SW480 (cell line): Measurements from ENCODE around the gene USP54.
A peak's percentile ranks its signal among the peaks of the same experiment; 100 is the strongest.
"Not testable (repeated sequence)": the region's sequence is repeated elsewhere in the genome, so short reads cannot be mapped to it uniquely, and the experiment has no call there.

Experiments
- DNase-seq: peaks from one replicate; pipeline ENCODE4 v3.0.0-alpha.2; 2016; ENCODE audit warnings: low spot score

Gene USP54, protein sequence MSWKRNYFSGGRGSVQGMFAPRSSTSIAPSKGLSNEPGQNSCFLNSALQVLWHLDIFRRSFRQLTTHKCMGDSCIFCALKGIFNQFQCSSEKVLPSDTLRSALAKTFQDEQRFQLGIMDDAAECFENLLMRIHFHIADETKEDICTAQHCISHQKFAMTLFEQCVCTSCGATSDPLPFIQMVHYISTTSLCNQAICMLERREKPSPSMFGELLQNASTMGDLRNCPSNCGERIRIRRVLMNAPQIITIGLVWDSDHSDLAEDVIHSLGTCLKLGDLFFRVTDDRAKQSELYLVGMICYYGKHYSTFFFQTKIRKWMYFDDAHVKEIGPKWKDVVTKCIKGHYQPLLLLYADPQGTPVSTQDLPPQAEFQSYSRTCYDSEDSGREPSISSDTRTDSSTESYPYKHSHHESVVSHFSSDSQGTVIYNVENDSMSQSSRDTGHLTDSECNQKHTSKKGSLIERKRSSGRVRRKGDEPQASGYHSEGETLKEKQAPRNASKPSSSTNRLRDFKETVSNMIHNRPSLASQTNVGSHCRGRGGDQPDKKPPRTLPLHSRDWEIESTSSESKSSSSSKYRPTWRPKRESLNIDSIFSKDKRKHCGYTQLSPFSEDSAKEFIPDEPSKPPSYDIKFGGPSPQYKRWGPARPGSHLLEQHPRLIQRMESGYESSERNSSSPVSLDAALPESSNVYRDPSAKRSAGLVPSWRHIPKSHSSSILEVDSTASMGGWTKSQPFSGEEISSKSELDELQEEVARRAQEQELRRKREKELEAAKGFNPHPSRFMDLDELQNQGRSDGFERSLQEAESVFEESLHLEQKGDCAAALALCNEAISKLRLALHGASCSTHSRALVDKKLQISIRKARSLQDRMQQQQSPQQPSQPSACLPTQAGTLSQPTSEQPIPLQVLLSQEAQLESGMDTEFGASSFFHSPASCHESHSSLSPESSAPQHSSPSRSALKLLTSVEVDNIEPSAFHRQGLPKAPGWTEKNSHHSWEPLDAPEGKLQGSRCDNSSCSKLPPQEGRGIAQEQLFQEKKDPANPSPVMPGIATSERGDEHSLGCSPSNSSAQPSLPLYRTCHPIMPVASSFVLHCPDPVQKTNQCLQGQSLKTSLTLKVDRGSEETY (N-terminal part only)

GRCh38 chr10:73590881-73591799 lies at the start of gene USP54:
TSS of gene USP54 (minus strand) at chr10:73591342. CDS start at chr10:73575658, 15,684 bp downstream.
- DNase-seq, result peak; percentile 86

DNA sequence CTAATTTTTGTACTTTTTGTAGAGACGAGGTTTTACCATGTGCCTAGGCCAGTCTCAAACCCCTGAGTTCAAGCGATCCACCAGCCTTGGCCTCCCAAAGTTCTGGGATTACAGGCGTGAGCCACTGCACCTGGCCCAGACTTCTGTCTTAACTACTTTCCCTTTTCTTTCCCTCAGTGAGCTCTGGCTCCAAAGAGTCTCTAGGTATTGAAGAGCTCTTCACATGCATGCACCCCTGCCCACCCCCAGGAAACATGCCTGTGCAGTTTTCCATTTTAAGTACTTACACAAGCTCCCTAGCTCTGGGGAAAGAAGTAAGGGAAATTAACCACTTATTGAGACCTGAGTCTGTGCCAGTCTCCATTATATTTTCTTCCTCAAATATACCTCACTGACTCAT lies 48.1 kb upstream of the USP54 start:
- DNase-seq, result no peak

GRCh38 chr10:73635781-73636180 lies 44.6 kb upstream of the USP54 start:
- no peak for DNase-seq

DNA sequence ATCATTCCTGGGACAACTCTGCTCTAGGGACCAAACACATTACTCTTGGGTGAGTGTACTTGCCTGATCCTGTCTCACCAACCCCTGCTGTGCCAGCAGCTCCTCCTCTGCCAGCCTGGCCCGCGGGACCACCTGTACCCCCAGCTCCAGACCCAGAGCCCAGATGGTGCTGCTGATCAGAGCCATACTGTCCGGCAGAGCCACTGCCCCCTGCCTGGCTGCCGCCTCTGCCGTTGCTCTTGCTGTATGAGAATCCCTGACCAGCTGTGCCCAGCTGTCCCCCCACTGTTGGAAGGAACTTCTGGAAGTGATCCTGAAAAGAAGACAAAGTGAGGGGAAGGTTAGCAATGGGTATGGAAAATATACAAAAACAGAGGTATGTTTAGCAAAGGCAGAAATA lies 43.3 kb upstream of the USP54 start:
- DNase-seq, result no peak

GRCh38 chr10:73629165-73629564 lies 38.0 kb upstream of the USP54 start:
- DNase-seq, result no peak

DNA sequence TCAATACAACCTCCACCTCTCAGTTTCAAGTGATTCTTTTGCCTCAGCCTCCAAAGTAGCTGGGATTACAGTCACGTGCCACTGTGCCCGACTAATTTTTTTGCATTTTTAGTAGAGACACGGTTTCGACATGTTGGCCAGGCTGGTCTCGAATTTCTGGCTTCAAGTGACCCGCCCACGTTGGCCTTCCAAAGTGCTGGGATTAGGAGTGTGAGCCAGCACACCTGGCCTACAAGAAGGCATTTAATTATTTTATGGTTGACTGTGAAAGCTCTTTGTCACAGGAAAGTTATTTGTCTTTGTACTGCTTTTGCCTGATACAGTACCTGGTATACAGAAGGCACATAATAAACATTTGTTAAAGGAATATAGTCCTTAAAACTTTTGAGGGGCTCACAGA lies 37.3 kb upstream of the USP54 start:
- DNase-seq, result peak; percentile 32

DNA sequence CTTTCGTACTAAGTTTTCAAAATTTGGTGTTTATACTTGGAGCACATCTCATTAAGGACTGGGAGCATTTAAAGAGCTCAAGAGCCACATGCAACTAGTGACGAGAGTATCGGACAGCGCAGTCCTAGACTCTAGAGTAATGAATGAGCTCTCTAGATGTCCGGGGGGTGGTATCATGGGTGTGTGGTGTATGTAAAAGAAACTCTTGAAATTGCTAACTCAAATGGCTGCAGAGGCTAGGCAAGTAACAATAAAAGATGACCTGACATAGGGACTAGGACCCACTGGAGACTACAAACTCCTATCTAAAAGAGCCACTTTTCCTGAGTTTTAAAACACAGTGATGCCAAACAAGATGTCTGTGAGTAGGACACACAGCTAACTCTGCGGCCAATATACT lies 36.2 kb upstream of the USP54 start:
- no peak for DNase-seq

DNA sequence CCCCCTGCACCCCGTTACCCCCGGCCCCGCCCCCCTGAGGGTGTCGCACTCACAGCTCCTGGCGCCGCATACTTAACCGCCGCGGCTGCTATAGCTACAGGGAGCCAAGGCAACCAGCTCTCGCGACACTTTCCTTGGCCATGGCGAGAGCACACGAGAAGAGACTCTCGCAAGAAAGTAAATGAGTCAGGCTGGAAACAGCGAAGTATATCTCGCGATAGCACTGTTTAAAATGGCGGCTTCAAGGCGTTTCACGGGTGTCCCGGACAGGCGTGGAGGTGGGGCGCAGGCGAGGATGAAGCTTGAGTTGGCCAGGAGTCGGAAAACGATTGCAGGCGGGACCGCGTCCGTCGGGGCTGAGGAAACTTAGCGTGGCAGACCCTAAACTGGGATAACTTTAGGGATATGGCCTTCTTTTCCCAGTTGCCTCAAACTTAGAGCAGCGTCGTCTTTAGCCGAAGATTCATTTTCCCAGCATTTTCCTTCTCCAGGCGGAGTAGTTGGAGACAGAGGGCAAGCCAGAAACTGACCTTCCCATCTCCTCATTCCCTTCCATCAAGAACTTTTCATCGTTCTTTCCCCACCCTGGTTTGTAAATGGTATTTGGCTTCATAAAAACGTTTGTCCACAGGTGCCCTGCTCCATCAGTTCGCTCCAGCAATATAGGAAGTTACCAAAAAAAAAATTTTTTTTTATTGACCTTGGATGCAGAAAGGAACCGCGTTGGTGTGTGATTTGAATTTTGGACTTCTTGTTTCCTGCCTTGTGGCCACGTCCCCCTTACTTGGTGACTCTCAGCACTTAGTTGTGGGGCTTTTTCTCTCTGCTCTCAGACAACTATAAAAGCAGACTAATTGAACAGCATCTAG lies 35.0 kb upstream of the USP54 start:
- peak; percentile 96 for DNase-seq

DNA sequence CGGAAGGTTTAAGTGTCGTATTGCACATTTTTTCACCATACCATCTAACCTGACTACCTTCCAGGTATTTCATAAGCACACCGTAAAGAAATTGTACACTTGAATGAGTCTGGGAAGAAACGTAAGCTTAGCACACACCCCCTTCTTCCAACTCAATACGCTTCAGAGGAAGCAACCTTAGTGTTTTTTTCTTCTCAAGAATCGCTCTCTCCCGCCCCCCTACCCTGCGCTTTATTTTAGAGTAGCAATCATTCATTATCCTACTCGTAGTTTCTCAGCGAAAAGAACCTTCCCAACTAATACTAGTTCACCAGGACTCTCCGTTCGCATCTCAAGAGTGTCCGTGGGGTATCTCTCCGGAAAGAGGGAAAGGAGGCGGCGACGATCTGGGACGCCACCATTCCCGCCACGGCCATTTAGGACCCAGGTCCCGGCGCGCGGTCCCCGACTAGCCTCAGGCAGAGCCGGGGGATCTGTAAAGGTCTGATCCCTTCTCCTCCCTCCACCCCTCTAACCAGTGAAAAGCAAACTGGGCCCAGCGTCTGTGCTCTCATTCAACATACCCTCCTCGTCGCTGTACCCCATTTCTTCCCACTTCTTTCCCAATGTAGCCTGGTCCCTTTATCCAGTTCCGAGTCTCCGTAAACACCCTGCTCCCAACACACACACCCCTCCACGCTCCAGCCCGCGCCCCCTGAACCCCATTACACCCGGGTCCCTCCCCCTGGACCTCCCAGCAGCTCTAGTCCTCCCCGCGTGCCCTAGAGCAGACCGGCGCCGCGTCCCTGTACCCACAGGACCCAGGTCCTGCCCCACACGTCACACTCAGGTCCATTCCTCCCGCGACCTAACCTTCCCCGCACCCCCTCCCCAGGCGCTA lies 34.1 kb upstream of the USP54 start:
- peak; percentile 59 for DNase-seq

DNA sequence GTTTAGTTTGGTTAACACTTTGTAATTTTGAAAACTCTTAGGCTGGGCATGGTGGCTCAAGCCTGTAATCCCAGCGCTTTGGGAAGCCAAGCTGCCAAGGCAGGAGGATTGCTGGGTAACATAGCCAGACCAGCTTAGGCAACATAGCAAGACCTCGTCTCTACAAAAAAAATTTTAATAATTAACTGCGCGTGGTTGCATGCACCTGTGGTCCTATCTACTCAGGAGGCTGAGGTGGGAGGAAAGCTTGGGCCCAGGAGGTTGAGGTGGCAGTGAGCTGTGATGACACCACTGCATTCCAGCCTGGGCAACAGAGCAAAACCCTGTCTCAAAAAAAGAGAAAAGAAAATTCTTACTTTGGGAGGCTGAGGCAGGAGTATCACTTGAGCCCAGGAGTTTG lies 31.9 kb upstream of the USP54 start:
- no peak for DNase-seq

DNA sequence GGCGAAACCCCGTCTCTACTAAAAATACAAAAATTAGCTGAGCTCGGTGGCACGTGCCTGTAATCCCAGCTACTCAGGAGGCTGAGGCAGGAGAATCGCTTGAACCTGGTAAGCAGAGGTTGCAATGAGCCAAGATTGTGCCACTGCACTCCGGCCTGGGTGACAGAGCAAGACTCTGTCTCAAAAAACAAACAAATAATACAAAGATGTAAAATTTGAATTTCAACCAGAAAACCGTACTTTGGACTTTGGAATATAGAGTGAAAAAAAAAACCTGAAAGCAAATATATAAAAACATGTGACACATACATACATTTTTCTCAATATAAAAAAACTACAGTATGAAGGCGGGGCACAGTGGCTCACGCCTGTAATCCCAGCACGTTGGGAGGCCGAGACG lies 29.8 kb upstream of the USP54 start:
- DNase-seq, result not testable (repeated sequence)

- DNase-seq, result not testable (repeated sequence)
Measured at GRCh38 chr10:73617143-73617542, 26.0 kb upstream of the USP54 start.

DNA sequence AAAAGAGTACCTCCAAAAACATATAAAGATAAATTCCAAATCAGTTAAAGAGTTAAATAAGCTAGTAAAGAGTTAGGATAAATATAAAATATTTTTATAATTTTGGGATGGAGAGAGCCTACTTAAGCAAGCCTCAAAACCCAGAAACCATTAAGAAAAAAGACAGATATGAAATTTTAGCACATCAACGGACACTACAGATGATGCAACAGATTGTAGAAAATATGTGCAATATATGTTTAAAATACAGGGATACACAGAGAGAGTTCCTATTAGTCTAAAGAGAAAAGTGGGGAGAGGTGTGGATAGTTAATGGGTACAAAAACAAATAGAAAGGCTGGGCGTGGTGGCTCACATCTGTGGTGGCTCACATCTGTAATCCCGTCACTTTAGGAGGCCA lies 23.6 kb upstream of the USP54 start:
- DNase-seq, result no peak

DNA sequence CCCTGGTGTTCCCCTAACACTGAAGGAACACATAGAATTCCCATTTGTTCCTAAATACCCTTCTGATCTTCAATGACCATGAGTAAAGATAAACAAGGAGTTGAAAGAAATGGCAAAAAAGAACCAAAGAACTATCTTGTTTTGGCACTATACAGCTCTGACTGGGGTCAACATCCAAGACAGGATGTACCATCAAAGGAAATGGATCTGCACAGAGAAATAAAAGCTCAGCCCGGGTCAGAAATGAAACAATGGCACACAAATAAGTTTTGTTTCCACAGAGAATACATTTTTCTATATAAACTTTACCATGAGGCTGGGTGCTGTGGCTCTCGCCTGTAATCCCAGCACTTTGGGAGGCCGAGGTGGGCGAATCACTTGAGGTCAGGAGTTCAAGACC lies 18.0 kb upstream of the USP54 start:
- no peak for DNase-seq

DNA sequence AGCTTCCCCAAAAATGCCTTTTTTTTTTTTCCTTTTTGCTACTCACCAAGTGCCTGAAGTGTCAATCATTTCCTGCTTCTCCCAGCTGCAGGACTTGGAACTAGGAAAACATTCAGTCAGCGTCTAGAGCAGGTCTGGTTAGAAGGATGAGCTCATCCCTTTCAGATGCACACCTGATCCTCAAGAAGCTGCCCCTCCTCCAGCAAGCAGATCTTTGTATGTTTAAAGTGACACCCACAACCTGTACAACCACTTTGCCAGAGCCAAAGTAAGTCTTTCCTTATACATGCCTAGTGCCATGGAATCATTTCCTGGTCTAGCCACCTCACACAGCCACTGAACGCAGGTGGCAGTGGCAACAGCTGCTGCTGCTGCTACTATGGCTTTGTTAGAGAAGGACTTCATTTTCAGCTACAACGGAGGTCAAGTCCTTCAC lies 10.4 kb upstream of the USP54 start:
- peak; percentile 39 for DNase-seq

- DNase-seq, result no peak
Measured at GRCh38 chr10:73597346-73597745, 6.2 kb upstream of the USP54 start.

- DNase-seq, result no peak
Measured at GRCh38 chr10:73593812-73594211, 2.7 kb upstream of the USP54 start.

- DNase-seq, result no peak
Measured at GRCh38 chr10:73593110-73593509, 2.0 kb upstream of the USP54 start.

DNA sequence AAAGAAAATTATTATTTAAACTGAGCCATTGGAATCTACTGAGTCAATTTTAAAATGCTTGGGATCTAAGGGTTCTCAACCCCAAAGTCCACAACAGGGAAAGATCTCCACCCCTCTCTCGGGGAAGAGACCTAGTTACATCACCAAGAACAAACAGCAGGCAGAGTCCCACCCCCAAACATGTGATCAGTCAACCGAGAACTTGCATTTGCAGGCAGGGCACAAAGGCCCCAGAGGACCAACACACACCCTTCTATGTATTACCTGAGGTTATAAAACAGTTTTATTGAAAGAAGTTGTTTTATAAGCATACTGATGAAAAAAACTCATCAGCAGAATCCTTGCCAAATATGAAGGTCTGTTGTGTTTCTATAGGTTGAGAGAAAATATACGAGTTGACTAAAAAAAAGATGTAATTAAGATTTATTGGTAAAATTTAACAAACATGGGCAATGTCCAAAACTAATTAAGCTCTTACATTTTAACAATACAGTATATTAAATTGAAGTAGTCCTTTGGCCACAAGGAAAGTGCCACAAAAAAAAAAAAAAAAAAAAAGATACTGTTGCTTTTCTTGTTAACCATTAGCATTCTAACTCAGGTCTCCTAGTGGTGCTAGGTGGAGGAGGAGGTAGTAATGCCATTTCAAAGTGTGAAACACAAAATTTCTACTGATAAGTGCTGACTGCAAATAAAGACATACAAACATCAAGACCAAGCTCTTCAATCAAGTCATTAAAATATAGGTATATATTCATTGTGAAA lies 975 bp upstream of the USP54 start:
- peak; percentile 82 for DNase-seq
